GM06990 (cell line): ENCODE results near the gene CACNB2.

ENCODE experiments used
- DNase-seq: peaks from one replicate; pipeline ENCODE4 v3.0.0-alpha.2; 2011; ENCODE audit not compliant: insufficient read length; ENCODE audit errors: extremely low read depth
- H3K27me3 ChIP-seq: replicated peaks from 2 replicates; pipeline ENCODE4 v1.6.0; 2011; ENCODE audit warnings: low read length; ENCODE audit not compliant: control insufficient read depth, insufficient read depth
- H3K36me3 ChIP-seq: 2 replicates; pipeline ENCODE4 v1.5.1; 2011; ENCODE audit warnings: low read length; ENCODE audit not compliant: control insufficient read depth, insufficient read depth
- H3K4me3 ChIP-seq: replicated peaks from 2 replicates; pipeline ENCODE4 v1.5.1; 2011; ENCODE audit warnings: low read depth, mild to moderate bottlenecking, control low read depth, low read length
- TF ChIP-seq, protein P1 (sequence below): IDR thresholded peaks from 2 replicates; pipeline ENCODE4 v1.5.1; 2011; ENCODE audit warnings: low read length, control low read depth, mild to moderate bottlenecking, inconsistent platforms; ENCODE audit not compliant: insufficient read depth, poor library complexity, severe bottlenecking

The CACNB2 gene

DNA sequence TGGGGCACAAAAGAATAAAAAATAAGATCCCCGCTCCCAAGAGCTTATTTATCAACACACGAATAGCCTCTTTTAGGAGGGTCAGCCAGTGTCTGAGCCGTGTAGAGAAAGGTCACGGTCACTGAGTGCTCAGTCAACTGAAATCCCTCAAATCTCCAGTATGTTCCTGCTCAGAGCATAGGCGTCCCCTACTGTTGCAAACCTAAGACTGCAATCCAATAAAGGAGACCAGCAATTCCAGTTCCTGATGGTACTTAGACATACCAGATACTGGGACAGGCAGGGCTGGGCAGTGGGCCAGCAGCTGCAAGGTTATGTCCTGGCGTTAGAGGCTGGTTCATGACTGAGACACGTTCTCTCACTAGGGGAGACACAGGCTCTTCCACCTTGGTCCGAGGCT is 93.6 kb downstream of the CACNB2 start:
- Histone ChIP-seq H3K27me3 (no peaks in the 10 kb centered on the region), H3K4me3 (no peak overlapping the region), H3K36me3 (no peaks in the 10 kb centered on the region)
- TF ChIP-seq, protein P1, sequence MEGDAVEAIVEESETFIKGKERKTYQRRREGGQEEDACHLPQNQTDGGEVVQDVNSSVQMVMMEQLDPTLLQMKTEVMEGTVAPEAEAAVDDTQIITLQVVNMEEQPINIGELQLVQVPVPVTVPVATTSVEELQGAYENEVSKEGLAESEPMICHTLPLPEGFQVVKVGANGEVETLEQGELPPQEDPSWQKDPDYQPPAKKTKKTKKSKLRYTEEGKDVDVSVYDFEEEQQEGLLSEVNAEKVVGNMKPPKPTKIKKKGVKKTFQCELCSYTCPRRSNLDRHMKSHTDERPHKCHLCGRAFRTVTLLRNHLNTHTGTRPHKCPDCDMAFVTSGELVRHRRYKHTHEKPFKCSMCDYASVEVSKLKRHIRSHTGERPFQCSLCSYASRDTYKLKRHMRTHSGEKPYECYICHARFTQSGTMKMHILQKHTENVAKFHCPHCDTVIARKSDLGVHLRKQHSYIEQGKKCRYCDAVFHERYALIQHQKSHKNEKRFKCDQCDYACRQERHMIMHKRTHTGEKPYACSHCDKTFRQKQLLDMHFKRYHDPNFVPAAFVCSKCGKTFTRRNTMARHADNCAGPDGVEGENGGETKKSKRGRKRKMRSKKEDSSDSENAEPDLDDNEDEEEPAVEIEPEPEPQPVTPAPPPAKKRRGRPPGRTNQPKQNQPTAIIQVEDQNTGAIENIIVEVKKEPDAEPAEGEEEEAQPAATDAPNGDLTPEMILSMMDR: peak; percentile 19
- no peak for DNase-seq

DNA sequence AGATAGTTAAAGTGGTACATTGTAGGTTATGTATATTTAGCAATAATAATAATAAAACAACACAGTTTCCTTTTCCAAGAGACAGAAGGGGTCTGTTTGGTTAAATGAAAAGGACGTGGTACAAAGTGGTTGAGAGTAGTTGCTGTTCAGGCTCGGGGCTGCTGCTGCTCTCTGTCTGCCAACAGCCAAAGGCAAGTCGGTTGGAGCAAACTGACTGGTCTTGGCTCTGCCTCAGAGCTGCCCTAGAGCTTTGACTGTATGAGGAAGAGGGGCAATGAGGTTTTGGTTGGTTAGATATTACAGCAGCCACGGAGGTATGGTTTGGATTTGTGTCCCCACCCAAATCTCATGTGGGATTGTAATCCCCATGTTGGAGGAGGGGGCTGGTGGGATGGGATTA is 95.3 kb downstream of the CACNB2 start:
- TF ChIP-seq, protein P1: no peak
- no peak for DNase-seq
- Histone ChIP-seq H3K36me3 (no peaks in the 10 kb centered on the region), H3K4me3 (no peak overlapping the region), H3K27me3 (no peaks in the 10 kb centered on the region)

DNA sequence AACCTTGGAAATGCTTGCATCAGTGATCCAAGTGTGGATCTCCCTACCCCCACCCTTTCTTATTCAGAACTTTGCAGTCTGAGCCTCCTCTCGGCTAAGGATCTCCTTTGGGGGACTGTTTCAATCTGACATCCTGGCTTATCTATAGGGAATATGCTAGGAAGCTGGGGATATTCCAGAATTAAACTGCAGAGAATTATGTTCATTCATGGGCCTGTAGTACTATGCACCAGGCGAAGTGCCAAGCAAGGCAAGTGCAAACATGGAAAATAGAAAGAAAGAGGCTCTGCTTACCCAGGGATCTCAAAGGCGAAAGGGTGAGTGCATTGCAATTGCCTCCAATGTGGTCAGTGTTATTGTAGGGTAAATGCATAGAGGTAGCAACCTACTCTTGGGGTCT is 96.5 kb downstream of the CACNB2 start:
- no peak for DNase-seq
- H3K27me3 ChIP-seq: no peaks in the 10 kb centered on the region
- H3K36me3 ChIP-seq: no peaks in the 10 kb centered on the region
- no peak overlapping the region for H3K4me3 ChIP-seq
- TF ChIP-seq, protein P1: no peak

DNA sequence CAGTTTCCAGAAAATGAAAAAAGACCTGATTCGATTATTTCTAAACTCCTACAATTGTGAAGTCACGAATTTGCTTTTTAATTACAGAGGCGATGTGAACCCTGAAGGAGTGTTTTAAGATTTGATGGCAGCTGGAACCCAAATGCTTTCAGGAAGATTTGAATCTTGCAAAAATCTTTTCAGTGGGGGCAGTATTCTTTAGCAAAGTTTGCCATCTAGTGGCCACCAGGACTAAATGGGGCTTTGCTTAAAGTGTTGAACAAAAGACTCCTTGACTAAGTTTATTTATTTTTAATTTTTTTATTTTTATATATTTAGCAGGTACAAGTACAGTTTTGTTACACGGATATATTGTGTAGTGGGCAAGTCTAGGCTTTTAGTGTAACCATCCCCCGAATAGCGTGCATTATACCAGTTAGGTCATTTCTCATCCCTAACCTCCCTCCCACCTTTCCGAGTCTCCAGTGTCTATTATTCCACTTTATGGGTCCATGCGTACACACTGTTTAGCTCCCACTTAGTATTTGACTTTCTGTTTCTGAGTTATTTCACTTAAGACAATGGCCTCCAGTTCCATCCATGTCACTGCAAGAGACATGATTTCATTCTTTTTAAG is 98.8 kb downstream of the CACNB2 start:
- no peak for DNase-seq
- no peaks in the 10 kb centered on the region for H3K36me3 ChIP-seq
- H3K27me3 ChIP-seq: no peaks in the 10 kb centered on the region
- no peak overlapping the region for H3K4me3 ChIP-seq
- TF ChIP-seq, protein P1: peak; percentile 68

DNA sequence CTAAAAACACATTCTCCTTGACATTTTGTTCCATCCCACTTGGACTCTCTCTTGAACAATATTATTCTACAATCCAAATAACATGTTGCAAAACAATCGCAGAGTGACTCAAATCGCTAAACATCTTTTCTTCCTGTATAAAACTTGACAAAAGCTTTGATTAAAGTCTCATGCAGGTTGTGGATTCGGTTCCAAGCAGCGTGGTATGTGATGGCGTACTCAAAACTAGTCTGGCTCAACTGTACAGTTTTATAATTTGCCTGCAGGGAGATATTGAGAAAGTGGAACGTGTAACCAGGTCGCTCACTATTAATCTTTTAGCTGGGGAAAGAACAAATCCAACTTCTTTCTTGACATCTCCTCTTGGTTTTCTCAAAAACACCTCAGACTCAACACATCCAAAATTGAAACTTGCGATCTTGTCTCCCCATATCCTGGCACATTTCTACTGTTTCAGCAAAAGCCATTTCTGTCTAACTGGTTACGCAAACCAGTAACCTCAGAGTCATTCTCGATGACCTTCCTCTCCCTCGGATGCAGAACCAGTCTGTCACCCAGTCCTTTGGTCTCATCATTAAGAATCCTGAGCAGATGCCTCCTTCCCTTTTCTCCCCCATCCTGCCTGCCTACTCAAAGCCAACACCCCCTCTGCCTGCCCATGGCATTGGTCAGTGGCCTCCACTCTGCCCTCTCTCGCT is 100.1 kb downstream of the CACNB2 start:
- DNase-seq: no peak
- H3K36me3 ChIP-seq: no peaks in the 10 kb centered on the region
- no peak overlapping the region for H3K4me3 ChIP-seq
- TF ChIP-seq, protein P1: no peak
- no peaks in the 10 kb centered on the region for H3K27me3 ChIP-seq

DNA sequence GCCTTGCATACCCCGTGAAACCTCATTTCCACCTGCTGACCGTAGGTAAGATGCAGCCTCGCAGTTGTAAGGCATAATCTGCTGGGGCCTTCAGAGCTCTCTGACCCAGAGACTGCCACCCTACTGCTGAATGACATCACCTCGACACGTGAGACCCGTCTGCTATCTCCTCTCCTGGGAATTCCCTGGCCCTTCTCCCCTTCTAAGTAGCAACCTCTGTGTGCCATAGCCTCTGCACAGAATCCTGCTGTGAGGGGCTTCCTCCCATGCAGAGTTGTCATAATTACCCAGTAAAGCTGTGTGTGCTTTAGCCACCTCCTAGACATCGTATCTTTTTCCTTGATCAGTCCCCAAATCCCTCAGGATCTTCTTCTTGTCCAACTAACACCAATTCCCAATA is 106.7 kb downstream of the CACNB2 start:
- H3K4me3 ChIP-seq: no peak overlapping the region
- H3K36me3 ChIP-seq: no peaks in the 10 kb centered on the region
- DNase-seq: no peak
- TF ChIP-seq, protein P1: no peak
- no peaks in the 10 kb centered on the region; the same call in 1 of the 2 replicates for H3K27me3 ChIP-seq
